Lung (tissue), 12 donors: ENCODE results near the gene PCGF2. TPM values are rescaled to one million over a fixed set of nuclear protein-coding genes. Genes with fewer than 3 reads are reported as not detected.

ENCODE experiments used
- ATAC-seq: fragments of 200-7000 bp; cut with Tn5 transposase; one replicate; pipeline ENCODE4 v1.9.1; 2020; ENCODE audit warnings: moderate number of reproducible peaks; ENCODE audit not compliant: insufficient read depth, low FRiP score
- DNase-seq, 3 donors: peaks; one replicate each; pipeline ENCODE4 v3.0.0-alpha.2; 2013 to 2017
- H3K27ac ChIP-seq, 2 donors: one replicate each; pipeline ENCODE4 v1.5.1; 2013; ENCODE audit warnings: mild to moderate bottlenecking in 2 of 2, moderate library complexity in 2 of 2, control low read depth in 1 of 2, inconsistent platforms in 1 of 2, low read depth in 1 of 2, low read length in 1 of 2
- H3K27me3 ChIP-seq, 3 donors: one replicate each; pipeline ENCODE4 v1.5.1; 2013; ENCODE audit warnings: low read length in 2 of 3; ENCODE audit not compliant: control insufficient read depth in 3 of 3, insufficient read depth in 3 of 3
- H3K36me3 ChIP-seq, 4 donors: one replicate each; pipeline ENCODE4 v1.5.1; 2013; ENCODE audit warnings: low read length in 4 of 4, mild to moderate bottlenecking in 1 of 4, moderate library complexity in 1 of 4; ENCODE audit not compliant: control insufficient read depth in 4 of 4, insufficient read depth in 4 of 4
- H3K4me1 ChIP-seq, 5 donors: one replicate each; pipeline ENCODE4 v1.5.1; 2013; ENCODE audit warnings: low read length in 5 of 5, mild to moderate bottlenecking in 2 of 5, moderate library complexity in 1 of 5; ENCODE audit not compliant: control insufficient read depth in 5 of 5, insufficient read depth in 5 of 5
- H3K4me3 ChIP-seq: one replicate; pipeline ENCODE4 v1.5.1; 2013; ENCODE audit warnings: mild to moderate bottlenecking, control low read depth, moderate library complexity
- H3K9ac ChIP-seq, 2 donors: one replicate each; pipeline ENCODE4 v1.5.1; 2013; ENCODE audit warnings: low read length in 2 of 2, control low read depth in 1 of 2; ENCODE audit not compliant: insufficient read depth in 1 of 2
- H3K9me3 ChIP-seq, 4 donors: one replicate each; pipeline ENCODE4 v1.5.1; 2013; ENCODE audit warnings: low read length in 3 of 4, mild to moderate bottlenecking in 1 of 4, moderate library complexity in 1 of 4; ENCODE audit not compliant: control insufficient read depth in 4 of 4, insufficient read depth in 3 of 4
- WGBS, 2 donors: extraction: QIAGEN DNeasy Blood & Tissue Kit; methylation state at CpG; one replicate each; pipeline ENCODE4 v1.1.7; 2013; 5-methylcytosine and 5-hydroxymethylcytosine counted together
- polyA plus RNA-seq, 2 donors: library from polyadenylated mRNA; stranded (reverse); fragments of 200-250 nt; gene quantifications; one replicate each; pipeline ENCODE4 v1.2.1, GENCODE V29; 2013
- total RNA-seq, 2 donors: library from RNA; depleted of rRNA in 1 of 2; stranded (reverse); fragments of >200 nt in 1 of 2; gene quantifications; one replicate each; pipeline ENCODE4 v1.2.1, GENCODE V29; 2014 to 2021
- TF ChIP-seq, protein P1 (sequence below): IDR thresholded peaks from 2 replicates; pipeline ENCODE4 v1.5.1; 2012; ENCODE audit warnings: mild to moderate bottlenecking; ENCODE audit errors: control extremely low read depth, extremely low read depth
- donor health status: control.
- donor health status: control.
- donor health status: Bipolar disorder and iron deficiency.
- donor health status: healthy.
- donor health status: DM: yes; HTN: yes; CAD: no.

PCGF2 gene
- total and polyA plus RNA-seq, 4 donors, result 17.1 to 61.4 (median 36.2) TPM

DNA sequence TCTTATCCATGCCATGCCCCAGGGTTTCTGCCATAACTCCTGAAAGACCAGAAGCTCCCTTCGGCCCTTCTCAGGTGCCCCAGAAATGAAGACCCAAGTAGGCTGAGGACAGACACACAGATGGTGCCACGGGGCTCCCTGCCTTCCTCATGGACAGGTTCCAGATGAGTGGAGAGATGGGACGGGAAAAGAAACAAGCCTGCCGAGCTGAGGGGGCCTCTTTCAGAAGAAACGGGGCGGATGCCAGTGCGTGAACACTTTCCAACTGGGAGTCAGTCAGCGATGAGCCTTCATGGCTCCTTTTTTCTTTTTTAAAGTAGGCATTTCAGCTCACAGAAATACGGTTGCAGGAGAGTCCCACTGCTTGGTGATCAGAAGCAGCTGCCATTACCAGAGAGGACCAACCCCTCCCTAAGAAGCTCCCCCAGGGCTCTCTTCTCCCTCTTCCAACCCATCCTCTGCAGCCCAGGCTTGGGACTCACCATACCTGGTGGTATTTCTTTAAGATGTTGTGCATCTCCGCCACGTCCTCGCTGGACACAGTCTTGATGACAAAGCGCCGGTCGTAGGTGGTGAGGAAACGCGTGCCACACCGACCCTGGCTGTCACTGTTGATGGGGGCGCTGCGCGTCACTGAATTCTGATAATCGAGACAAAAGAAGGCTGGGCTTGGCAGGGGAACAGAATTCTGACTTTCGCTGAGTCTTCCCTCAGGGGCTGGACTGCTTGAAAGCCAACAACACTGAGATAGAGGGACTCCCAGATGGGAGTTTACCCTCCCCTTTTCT lies 32.0 kb upstream of the PCGF2 start:
- TF ChIP-seq, protein P1, sequence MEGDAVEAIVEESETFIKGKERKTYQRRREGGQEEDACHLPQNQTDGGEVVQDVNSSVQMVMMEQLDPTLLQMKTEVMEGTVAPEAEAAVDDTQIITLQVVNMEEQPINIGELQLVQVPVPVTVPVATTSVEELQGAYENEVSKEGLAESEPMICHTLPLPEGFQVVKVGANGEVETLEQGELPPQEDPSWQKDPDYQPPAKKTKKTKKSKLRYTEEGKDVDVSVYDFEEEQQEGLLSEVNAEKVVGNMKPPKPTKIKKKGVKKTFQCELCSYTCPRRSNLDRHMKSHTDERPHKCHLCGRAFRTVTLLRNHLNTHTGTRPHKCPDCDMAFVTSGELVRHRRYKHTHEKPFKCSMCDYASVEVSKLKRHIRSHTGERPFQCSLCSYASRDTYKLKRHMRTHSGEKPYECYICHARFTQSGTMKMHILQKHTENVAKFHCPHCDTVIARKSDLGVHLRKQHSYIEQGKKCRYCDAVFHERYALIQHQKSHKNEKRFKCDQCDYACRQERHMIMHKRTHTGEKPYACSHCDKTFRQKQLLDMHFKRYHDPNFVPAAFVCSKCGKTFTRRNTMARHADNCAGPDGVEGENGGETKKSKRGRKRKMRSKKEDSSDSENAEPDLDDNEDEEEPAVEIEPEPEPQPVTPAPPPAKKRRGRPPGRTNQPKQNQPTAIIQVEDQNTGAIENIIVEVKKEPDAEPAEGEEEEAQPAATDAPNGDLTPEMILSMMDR, result no peak
- H3K27ac ChIP-seq, result no peak overlapping the region
- no peaks in the 10 kb centered on the region for H3K9me3 ChIP-seq
- no peak overlapping the region for H3K9ac ChIP-seq
- ATAC-seq, result no peak
- no peak for DNase-seq
- H3K4me3 ChIP-seq, result no peak overlapping the region
- peaks cover 45 to 76% (median 64%) of the 10 kb centered on the region in 4 donors for H3K36me3 ChIP-seq
- no peaks in the 10 kb centered on the region for H3K27me3 ChIP-seq
- peaks cover 0 to 2% (median 0%) of the 10 kb centered on the region in 5 donors for H3K4me1 ChIP-seq
- 93 to 94% methylated on average over 23 of the region's 23 CpGs for WGBS, 2 donors

GRCh38 chr17:38777641-38778250 lies 29.6 kb upstream of the PCGF2 start:
- no peaks in the 10 kb centered on the region for H3K27me3 ChIP-seq
- DNase-seq, result no peak
- H3K9ac ChIP-seq, result no peak overlapping the region
- peaks cover 45 to 76% (median 66%) of the 10 kb centered on the region in 4 donors for H3K36me3 ChIP-seq
- H3K27ac ChIP-seq, result no peak overlapping the region
- no peaks in the 10 kb centered on the region for H3K9me3 ChIP-seq
- no peaks in the 10 kb centered on the region for H3K4me1 ChIP-seq
- no peak for ATAC-seq
- no peak overlapping the region for H3K4me3 ChIP-seq
- TF ChIP-seq, protein P1, result no peak
- 75 to 81% methylated on average over 7 of the region's 7 CpGs for WGBS, 2 donors

- H3K36me3 ChIP-seq, result peaks cover 47 to 63% (median 55%) of the 10 kb centered on the region in 4 donors
- DNase-seq, result no peak
- no peak overlapping the region for H3K9ac ChIP-seq
- ATAC-seq, result no peak
- no peaks in the 10 kb centered on the region for H3K9me3 ChIP-seq
- H3K27ac ChIP-seq, result no peak overlapping the region
- no peaks in the 10 kb centered on the region for H3K27me3 ChIP-seq
- no peaks in the 10 kb centered on the region for H3K4me1 ChIP-seq
- H3K4me3 ChIP-seq, result no peak overlapping the region
- TF ChIP-seq, protein P1, result no peak
Observed at GRCh38 chr17:38773258-38773657, 25.1 kb upstream of the PCGF2 start.
